Neural cell (in vitro differentiated cells): ENCODE data around the gene SYNJ1.

Source experiments
- CTCF ChIP-seq: fragments of 450-650 bp; IDR thresholded peaks from 2 replicates; pipeline ENCODE4 v1.5.1; 2014; ENCODE audit warnings: antibody characterized with exemption, mild to moderate bottlenecking, moderate library complexity; ENCODE audit not compliant: poor library complexity, severe bottlenecking
- EP300 ChIP-seq: fragments of 450-650 bp; conservative IDR thresholded peaks from 2 replicates; pipeline ENCODE4 v1.6.1; 2014; ENCODE audit warnings: antibody characterized with exemption, mild to moderate bottlenecking, moderate library complexity; ENCODE audit not compliant: poor library complexity, severe bottlenecking
- EZH2 ChIP-seq: fragments of 200-600, 300-800 bp; shearing (Covaris generic), sonication (generic); IDR thresholded peaks from 2 replicates; pipeline ENCODE4 v1.6.1; 2014; ENCODE audit warnings: antibody characterized with exemption, low read length, borderline replicate concordance, mild to moderate bottlenecking; ENCODE audit not compliant: insufficient read depth, poor library complexity, severe bottlenecking
- MXI1 ChIP-seq: fragments of 450-650 bp; conservative IDR thresholded peaks from 2 replicates; pipeline ENCODE4 v1.6.1; 2014; ENCODE audit warnings: antibody characterized with exemption, mild to moderate bottlenecking; ENCODE audit not compliant: poor library complexity, severe bottlenecking
- RAD21 ChIP-seq: fragments of 450-650 bp; conservative IDR thresholded peaks from 2 replicates; pipeline ENCODE4 v1.6.1; 2014; ENCODE audit warnings: antibody characterized with exemption, mild to moderate bottlenecking, moderate library complexity
- REST ChIP-seq: IDR thresholded peaks from 2 replicates; pipeline ENCODE4 v1.6.1; 2012; ENCODE audit warnings: borderline replicate concordance
- SMC3 ChIP-seq: fragments of 450-650 bp; conservative IDR thresholded peaks from 2 replicates; pipeline ENCODE4 v1.6.1; 2014; ENCODE audit warnings: antibody characterized with exemption, mild to moderate bottlenecking, moderate library complexity; ENCODE audit not compliant: poor library complexity
- TAF1 ChIP-seq: IDR thresholded peaks from 2 replicates; pipeline ENCODE4 v1.6.1; 2012; ENCODE audit warnings: low read depth

DNA sequence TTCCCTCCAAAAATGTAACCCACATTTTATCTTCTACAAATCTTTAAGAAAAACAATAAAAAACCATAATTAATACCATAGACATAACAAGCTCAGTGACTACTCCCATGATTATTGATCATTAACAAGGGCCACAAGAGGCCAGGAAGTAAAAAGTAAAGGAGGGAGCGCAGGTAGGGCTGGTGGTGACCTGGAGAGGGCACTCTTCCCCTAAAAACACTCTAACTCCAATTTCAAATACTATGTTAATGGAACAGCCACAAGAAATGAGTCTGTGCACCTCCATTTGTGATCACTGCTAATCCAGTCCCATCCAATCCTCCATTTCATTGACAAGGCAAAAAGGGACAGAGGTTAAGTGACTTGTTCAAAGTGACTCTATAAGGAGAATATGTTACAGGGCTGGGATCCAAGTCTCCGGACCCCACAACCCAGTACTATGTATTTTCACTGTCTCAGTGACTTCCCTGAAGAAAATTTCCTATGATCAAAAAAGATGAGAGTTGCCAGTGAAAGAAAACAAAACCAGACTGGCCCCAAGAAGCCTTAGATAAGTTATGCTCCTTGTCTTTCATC lies 74.4 kb downstream of the SYNJ1 start:
- TF ChIP-seq CTCF (peak; percentile 53), MXI1 (no peak), REST (no peak), TAF1 (no peak), SMC3 (peak; percentile 25), RAD21 (peak; percentile 51), EZH2 (no peak), EP300 (no peak)
